HG03039 (cell line): ENCODE data around the gene HCST.
A peak's percentile ranks its signal among the peaks of the same experiment; 100 is the strongest.
"Not testable (repeated sequence)": the region's sequence is repeated elsewhere in the genome, so short reads cannot be mapped to it uniquely, and the experiment has no call there.

ENCODE experiments used
- ATAC-seq: cut with Tn5 transposase; IDR thresholded peaks from one replicate; pipeline ENCODE4 v1.9.1; 2021; ENCODE audit warnings: mild to moderate bottlenecking, moderate library complexity; ENCODE audit not compliant: unreplicated experiment

Gene HCST

DNA sequence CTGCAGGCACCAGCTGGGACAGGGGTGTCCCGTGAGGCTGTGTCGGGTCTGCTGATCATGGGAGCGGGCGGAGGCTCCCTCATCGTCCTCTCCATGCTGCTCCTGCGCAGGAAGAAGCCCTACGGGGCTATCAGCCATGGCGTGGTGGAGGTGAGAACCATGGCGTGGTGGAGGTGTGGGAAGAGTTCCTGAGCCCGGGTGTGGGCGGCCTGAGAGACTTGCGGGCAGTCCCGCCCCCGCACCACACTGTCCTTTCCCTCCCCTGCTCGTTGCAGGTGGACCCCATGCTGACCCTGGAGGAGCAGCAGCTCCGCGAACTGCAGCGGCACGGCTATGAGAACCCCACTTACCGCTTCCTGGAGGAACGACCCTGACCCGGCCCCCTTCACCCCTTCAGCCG, 23.3 kb upstream of the HCST start:
- ATAC-seq = no peak

DNA sequence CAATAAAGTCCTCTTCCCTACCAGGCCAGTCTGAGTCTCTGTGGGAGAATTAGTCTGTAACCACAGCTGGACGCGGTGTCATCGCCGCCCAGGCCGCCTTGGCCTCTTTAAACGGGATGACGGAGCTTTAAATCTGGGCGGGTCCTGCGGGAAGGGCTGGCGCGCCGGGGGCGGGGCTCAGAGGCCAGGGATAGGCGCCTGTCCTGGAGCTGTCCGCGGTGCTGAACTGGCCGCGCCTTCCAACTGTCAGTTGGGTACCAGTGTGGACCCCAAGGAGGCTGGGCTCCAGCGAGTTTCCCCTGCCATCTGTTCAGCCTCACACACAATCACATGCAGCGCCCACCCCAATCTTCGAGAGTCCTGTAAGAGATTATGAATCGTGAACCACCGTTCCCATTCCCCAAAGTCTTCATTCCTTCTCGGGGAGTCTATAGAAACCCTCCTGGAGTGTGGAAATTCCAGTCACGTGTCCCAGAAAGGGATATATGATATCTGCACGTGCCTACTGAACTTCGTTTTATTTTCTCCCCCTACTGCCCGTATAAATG, 22.5 kb upstream of the HCST start:
- ATAC-seq = no peak

DNA sequence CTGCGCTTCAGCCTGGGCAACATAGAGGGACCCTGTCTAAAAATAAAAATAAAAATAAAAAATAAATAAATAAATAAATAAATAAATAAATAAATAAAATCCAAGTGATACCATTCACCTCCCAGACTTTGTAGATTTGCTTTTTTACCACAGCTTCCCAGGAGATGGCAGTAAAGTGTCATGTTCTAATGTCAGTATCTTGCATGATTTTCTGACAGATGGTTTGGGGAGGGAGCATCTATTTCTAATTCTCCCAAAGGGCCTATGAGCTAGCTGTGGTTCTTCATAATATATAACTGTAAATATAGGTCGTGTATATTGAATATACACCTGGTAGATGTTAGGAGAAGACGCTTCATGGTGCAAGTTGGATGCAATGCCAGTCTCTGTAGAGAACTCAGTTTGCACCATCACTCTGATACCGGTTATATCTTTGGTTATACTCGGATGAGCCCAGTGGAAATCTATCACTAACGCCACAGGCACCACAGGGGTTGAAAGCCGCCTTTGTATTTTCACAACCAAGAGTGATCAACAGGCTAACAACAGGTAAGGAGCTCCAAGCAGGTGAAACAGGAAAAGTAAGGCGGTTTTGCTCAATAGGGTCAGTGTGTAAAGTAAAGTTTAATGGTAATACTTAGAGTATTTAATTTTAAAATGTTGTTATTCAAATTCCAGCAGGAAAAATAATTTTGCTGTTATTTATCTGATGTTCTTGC, 20.1 kb upstream of the HCST start:
- ATAC-seq = no peak

DNA sequence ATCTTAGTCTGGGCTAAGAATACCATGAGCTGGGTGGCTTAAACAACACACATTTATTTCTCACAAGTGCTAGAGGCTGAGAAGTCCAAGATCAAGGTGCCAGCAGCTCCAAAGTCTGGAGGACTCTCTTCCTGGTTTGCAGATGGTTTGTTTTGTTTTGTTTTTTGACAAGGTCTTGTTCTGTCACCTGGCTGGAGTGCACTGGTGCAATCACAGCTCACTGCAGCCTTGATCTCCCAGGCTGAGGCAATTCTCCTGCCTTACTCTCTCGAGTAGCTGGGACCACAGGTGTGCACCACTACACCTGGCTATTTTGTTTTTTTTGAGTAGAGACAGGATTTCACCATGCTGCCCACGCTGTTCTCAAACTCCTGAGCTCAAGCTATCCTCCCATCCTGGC, 18.4 kb upstream of the HCST start:
- ATAC-seq = no peak

DNA sequence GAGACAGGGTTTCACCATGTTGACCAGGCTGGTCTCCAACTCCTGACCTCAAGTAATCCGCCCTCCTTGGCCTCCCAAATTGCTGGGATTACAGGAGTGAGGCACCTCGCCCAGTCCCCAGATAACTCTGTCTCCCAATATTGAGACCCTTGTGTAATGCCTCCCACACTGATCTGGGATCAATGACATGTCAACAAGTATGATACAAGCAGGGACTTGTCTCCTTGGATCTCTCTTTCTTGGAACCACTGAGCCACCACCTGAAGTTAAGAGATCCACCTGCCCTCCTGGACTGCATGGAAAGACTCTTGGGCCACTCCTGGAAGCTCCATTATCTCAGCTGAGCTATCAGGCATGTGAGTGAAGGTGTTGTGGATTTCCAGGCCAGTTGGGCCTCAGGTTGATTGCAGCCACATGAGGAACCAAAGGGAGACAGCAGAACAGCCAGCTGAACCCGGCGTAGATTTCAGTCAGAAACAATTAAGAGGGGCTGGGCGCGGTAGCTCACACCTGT, 17.0 kb upstream of the HCST start:
- ATAC-seq = no peak

DNA sequence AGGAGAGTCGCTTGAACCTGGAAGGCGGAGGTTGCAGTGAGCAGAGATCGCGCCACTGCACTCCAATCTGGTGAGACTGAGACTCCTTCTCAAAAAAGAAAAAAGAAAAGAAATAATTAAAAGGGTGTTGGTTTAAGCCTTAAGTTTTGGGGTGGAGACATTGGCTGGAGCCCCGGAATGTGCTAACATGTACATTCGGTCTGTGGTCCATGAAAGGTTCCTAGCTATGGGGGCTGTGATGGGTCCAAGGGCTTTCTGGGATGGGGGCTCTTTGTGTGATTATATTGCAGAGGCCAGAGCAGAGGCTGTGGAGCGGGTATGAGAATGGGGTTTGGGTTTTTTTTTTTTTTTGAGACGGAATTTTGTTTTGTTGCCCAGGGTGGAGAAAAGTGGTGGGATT, 16.4 kb upstream of the HCST start:
- ATAC-seq = no peak

DNA sequence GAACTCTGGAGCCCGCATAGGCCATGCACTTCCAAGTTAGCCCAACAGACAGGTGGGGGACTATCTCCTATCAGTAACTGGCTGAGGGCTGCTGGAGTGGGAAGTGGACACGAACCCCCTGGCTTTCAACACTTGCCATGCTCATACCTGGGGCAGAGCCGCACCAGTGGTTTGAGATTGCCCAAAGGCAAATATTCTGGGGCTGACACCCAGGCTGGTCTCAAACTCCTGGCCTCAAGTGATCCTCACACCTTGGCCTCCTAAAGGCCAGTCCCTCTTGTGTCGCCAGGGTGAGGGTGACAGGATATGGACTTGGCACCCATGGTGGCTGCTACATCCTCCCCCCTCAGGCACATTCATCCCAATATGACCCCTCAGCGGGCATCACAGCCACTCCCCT, 15.1 kb upstream of the HCST start:
- no peak for ATAC-seq

DNA sequence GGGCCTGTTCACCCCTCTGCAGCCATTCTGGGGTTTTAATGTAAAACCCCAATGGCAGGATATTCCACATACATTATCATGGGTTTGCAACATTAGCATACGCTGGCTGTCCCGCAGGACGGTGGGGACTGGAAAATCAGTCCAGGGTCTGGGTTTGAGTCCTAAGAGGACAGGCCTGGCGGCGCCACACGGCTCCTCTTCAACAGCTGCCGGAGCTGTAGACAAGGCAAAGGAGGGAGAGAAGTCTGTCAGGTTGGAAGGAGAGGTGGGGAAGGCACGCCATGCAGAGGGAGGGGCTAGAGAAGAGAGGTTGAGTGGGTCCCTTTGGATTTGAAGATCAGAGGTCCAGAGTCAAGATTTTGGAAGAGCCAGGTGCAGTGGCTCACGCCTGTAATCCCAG, 13.9 kb upstream of the HCST start:
- ATAC-seq = no peak

DNA sequence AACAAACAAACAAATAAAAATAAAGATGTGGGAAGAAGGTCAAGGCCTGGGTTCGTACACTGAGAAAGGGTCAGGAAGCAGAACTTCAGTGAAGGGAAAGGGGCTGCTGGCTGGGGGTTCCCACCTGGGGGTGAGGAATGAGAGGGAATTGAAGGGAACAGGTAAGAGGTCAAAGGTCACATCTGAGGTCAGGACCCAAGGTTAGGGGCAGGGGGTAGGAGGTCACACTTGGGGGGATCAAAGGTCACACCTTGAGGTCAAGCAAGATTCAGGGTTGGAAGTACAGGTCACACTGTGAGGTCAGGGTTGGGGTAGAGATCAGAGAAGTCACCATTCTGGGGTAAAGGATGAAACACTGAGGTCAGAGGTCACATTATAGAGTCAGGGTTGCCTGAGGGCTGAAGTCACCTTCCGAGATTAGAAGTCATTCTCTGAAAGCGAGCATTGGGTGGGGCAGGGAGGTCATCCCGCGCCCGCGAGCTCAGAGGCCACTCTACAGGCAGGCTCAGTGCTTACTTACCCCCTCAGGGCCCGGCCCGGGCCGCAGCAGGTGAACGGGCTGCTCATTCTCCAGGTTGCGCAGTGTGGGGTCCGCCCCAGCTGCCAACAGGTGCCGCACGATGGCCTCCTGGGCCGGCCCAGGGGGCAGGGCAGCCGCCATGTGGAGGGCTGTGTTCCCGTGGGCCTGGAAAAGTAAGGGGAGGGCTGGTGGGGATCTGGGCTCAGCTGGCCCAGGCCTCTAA, 12.8 kb upstream of the HCST start:
- ATAC-seq = no peak

DNA sequence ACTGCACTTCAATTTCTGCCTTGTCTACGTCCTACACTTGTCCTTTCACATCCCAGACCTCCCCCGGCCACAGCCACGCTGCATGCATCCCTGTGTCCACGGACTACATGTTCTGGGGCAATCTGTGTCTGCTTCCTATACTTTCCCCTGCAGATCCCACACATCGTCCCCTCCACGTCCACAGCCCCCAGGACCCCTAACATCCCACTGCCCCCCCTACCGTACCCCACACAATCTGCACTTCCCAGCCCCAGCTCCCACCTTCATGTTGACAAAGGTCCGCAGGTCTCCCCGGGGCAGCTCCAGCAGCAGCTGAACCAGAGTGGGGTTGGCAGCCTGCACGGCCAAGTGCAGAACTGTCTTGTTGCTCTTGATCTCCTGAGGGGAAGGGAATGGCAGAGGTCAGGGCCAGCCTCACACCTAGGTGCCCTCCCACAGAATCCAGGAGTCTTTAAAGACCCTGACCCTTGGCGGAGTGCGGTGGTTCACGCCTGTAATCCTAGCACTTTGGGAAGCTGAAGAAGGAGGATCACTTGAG, 12.1 kb upstream of the HCST start:
- ATAC-seq = no peak

DNA sequence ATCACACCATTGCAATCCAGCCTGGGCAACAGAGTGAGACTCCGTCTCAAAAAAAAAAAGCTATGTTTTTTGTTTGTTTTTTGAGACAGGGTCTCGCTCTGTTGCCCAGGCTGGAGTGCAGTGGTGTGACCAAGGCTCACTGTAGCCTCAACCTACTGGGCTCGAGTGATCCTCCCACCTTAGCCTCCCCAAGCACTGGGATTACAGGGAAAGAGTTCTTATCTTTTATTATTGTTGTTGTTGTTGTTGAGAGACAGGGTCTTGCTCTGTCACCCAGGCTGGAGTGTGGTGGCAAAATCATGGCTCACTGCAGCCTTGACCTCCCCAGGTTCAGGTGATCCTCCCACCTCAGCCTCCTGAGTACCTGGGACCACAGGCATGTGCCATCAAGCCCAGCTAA, 10.5 kb upstream of the HCST start:
- ATAC-seq = not testable (repeated sequence)

DNA sequence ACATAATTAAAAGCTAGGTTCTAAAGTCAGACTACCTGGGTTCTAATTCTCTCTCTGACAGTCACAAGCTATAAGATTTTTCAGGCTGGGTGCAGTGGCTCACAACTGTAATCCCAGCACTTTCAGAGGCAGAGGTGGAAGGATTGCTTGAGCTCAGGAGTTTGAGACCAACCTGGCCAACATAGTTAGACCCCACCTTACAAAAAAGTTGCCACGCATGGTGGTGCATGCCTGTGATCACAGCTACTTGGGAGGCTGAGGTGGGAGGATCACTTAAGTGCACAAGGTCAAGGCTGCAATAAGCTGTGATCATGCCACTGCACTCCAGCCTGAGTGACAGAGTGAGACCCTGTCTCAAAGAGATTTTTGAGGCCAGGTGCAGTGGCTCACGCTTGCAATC, 8.0 kb upstream of the HCST start:
- no peak for ATAC-seq

DNA sequence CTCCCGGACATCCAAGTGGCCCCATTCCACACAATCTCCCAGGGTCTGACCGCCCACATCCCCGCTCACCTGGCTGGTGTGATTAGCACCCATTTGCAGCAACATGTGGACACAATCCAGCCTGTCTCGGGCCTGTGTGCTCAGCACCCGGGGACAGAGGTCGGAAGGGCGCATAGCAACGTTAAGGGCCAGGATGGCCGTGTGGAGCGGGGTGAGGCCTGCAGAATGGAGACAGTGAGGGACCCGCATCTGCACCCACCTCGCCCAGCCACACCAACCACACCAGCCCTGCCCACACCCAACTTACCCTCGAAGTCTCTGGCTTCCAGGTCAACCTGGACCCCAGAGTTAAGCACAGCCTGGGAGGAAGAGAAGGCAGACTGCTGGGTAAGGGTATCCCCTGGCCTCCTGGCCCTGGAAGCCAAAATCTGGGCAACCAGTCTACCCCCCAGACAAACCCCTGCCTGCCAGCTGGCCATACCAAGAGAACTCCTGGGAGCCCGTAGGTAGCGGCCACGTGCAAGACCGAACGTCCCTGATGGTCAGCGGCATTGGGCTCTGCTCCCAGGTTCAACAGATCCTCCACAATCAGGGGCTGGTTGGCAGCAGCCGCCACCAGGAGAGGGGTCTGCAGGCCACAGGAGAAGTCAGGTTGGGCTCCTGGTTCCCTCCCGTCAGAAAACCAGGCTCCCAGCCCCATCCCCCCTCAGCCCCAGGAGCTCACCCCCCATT, 6.3 kb upstream of the HCST start:
- no peak for ATAC-seq

DNA sequence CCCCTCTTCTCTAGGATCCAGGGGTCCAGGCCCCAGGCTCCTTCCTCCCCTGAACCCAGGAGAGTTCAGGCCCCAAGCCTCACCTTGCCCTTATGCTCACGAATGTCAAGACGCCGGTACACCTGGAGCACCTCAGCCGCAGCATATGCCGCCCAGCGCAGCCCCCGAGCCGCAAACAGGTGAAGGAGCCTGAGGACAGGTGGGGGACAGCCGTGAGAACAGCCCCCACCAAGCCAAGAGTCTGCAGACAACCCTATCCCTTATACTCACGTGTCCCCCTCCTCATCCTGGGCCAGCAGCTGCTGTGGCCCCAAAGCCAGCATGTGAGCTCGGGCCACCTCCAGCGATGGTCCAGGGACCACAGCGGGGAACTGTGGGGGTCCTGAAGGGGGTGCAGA, 5.7 kb upstream of the HCST start:
- no peak for ATAC-seq

DNA sequence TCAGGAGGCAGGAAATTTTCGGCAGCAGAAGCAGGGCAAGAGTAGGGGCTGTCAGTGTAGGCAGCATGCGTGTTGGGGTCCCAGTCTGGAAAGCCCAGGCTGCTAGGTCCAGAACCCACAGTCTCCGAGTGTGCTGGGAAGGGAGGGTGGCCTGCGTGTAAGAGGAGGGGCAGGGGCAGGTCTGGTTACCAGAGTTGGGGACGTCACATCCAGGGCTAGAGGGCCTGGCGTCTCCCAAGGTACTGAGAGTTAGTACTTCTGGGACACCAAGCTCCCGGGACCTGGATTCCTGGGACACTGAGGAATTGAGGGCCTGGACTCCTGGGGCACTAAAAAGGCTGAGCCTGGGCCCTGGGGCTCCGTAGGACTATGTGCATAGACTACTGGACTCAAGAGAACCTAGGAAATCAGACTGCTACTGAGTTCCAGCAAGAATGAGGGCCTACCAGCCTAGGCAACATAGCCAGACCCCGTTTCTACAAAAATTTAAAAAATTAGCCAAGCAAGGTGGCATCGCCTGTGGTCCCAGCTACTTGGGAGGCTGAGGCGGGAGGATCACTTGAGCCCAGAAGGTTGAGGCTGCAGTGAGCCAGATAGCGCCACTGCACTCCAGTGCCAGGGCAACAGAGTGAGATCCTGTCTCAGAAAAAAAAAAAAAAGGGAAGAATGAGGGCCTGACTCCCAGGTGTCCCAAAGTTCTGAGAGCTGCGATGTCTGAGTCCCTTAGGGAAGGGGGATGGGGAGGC, 4.5 kb upstream of the HCST start:
- ATAC-seq = no peak

DNA sequence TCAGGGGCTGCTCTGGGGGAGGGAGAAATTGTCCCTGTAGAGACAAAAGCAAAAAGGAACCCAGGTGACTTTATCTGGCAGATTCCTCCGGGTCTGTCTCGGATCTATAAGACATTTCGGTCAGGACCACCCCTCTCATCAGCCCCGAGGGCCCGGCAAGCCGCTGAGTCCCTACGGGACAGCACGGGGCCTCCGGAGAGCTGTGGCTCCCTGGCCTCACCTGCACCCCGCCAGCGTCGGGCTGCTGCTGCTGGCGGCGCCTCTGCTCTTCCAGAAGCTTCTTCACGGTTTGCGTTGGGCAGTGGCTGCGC, 3.9 kb upstream of the HCST start:
- ATAC-seq = no peak

DNA sequence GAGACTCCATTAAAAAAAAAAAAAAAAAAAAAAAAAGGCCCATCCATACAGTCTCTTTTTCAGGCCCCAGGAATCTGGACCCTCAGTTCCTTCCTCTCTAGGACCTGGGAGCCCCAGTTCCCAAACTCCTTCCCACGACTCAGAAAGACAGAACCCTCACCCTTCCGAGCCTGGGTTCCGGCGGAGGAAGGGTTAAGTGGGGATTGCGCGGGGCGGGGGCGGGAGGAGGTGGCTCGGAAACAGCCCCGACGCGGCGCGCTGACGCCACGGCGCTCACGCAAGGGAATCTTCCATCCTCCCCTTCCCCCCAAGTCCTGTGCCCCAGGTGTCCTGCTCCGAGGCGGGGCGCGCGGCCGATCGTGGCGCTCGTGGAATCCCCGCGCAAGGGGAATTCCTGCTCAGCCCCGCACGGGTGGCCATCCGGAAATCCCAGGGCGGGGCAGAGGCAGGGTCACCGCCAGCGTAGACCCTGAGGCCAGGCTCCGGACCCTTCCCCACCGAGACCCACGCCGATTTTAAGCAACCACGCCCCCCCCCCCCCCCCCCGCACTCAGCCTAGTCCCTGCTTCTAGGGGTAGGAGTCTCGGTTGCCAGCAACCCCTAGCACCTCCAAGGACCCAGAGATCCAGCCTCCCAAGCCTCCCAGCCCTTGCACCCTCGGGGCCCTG, 2.6 kb upstream of the HCST start:
- peak; percentile 35 for ATAC-seq

DNA sequence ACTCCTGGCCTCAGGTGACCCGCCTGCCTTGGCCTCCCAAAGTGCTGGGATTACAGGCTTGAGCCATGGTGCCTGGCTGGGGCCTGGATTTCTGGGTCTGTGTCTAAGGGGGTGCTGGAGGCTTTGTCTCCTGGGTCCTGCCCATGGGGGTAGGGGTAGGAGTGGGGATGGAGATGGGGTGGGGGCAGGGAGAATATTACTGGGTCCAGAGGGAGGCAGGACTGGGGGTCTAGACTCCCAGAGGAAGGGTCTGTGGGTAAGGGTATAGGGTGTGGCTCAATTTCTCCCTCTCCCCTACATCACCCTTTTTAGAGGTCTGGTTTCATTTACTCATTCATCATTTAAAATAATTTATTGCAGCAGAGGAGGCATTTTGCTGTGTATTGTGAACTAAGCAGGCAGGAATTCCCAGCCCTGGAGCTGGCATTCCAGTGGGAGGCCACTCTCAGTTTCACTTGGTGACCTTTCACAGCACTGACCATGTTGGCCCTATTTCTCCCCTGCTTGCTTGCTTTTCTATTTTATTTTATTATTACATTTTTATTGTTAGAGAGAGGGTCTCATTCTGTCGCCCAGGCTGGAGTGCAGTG, 1.2 kb upstream of the HCST start:
- ATAC-seq = no peak

DNA sequence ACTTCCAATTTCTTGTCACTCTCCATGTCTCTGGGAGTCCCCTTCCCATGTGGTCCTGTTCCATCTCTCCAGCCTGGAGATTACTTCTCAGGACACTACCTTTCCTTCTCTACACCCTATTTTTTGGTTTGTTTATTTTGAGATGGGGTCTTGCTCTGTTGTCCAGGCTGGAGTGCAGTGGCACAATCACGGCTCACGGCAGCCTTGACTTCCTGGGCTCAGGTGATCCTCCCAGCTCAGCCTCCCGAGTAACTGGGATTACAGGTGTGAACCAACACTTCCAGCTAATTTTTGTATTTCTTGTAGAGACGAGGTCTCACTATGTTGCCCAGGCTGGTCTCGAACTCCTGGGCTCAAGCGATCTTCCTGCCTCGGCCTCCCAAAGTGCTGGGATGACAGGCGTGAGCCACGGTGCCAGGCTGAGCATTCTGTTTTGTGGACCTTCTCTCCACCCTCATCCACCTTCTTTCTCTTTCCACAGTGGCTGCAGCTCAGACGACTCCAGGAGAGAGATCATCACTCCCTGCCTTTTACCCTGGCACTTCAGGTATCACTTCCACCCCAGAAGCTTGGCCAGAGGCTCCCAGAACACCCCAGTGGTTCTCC, 644 bp downstream of the HCST start:
- no peak for ATAC-seq
